Peyer's patch (tissue), 4 donors: ENCODE data around the gene CFAP99. TPM values are rescaled to one million over a fixed set of nuclear protein-coding genes. Genes with fewer than 3 reads are reported as not detected.
"Not testable (repeated sequence)": the region's sequence is repeated elsewhere in the genome, so short reads cannot be mapped to it uniquely, and the experiment has no call there.

Experiments
- DNase-seq, 3 donors: peaks; one replicate each; pipeline ENCODE4 v3.0.0-alpha.2; 2017 to 2019
- H3K27ac ChIP-seq, 4 donors: fragments of 200-600 bp; sonication (generic); one replicate each; pipeline ENCODE4 v1.5.1; 2016 to 2019
- H3K27me3 ChIP-seq, 2 donors: fragments of 200-600 bp; sonication (generic); one replicate each; pipeline ENCODE4 v1.5.1; 2019
- H3K36me3 ChIP-seq, 3 donors: fragments of 200-600 bp; sonication (generic); one replicate each; pipeline ENCODE4 v1.5.1; 2016 to 2019
- H3K4me1 ChIP-seq, 4 donors: fragments of 200-600 bp; sonication (generic); one replicate each; pipeline ENCODE4 v1.5.1; 2016 to 2019
- H3K4me3 ChIP-seq, 4 donors: fragments of 200-600 bp; sonication (generic); 1 replicate in 3 of 4; 2 replicates in 1 of 4; pipeline ENCODE4 v1.5.1; 2016 to 2019; ENCODE audit warnings: mild to moderate bottlenecking in 1 of 4
- H3K9me3 ChIP-seq, 4 donors: fragments of 200-600 bp; sonication (generic); one replicate each; pipeline ENCODE4 v1.5.1; 2016 to 2019; ENCODE audit warnings: mild to moderate bottlenecking in 1 of 4
- CTCF ChIP-seq, 6 experiments: fragments of 450-650 bp in 4 of 6; fragments of 200-600 bp in 2 of 6; sonication (generic) in 1 of 6; IDR thresholded peaks; one replicate each; pipeline ENCODE4 v1.5.1; 2017 to 2019; ENCODE audit warnings: antibody characterized with exemption in 6 of 6, mild to moderate bottlenecking in 3 of 6, moderate library complexity in 1 of 6
- POLR2A ChIP-seq, 2 donors: fragments of 450-650 bp; IDR thresholded peaks; one replicate each; pipeline ENCODE4 v1.5.1; 2017; ENCODE audit warnings: antibody characterized with exemption in 2 of 2, mild to moderate bottlenecking in 2 of 2, moderate library complexity in 2 of 2
- total RNA-seq, 4 donors: library from RNA; depleted of rRNA; stranded (reverse); fragments of >200 nt; gene quantifications; one replicate each; pipeline ENCODE4 v1.1.0, GENCODE V29; 2016

Gene CFAP99
- total RNA-seq, 4 donors from 2014 or later: 0.80 to 1.2 TPM; not detected in 2

DNA sequence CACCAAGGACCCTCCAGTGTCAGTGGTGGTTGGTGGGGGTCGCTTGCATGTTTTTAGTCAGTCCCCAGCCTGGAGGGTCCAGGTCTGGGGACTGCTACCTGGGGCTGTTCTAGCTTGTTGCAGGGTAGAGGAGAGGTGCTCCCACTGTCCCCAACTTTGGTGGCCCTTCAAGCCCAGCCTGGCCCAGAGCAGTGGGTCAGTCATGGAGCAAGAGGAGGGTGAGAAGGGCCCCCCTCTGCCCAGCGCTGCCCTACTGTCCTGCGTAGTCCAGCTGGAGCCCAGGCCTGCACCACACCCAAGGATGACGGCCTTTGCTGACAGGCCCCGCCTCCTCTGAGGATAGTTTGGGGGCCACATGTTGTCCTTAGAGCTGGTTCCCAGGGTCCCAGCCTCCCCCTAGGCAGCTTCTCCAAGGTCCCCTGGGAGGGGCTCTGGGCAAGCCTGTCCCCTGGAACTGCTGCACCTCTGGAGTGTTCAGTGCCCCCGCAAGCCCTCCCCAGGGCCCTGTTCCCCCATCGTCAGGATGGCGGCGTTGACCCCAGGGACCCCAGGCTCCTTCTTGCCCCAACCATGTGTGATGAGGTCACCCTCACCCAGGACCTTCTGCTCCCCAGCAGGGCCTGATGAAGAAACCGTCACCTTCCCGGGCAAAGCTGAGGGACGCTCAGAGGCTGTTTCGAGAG, 6.8 kb downstream of the CFAP99 start:
- DNase-seq: no peak
- no peaks in the 10 kb centered on the region for H3K4me1 ChIP-seq
- no peak for TF ChIP-seq POLR2A (IDR thresholded peaks at IDR 0.05)
- no peak for TF ChIP-seq CTCF (IDR thresholded peaks at IDR 0.05)
- H3K9me3 ChIP-seq: no peaks in the 10 kb centered on the region
- H3K4me3 ChIP-seq: no peak overlapping the region
- no peaks in the 10 kb centered on the region for H3K27me3 ChIP-seq
- H3K27ac ChIP-seq: no peak overlapping the region
- no peaks in the 10 kb centered on the region for H3K36me3 ChIP-seq

DNA sequence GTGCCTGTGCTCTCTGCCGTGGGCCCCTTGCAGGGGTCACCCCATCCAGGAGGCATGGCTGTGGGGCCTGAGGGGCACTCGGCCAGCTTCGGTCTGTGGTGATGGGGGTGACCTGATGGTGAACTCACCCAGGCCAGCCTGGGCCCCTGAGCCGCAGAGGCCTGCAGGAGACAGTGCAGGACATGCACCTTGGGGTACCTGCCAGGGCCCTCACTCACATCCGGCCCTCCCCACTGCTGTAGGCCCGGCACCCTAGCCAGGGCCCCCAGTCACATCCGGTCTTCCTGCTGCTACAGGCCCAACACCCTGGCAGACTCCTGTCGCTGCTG, 7.3 kb downstream of the CFAP99 start:
- Histone ChIP-seq H3K4me1 (no peaks in the 10 kb centered on the region), H3K27ac (no peak overlapping the region), H3K9me3 (no peaks in the 10 kb centered on the region), H3K27me3 (no peaks in the 10 kb centered on the region), H3K36me3 (no peaks in the 10 kb centered on the region), H3K4me3 (no peak overlapping the region)
- TF ChIP-seq CTCF (IDR thresholded peaks at IDR 0.05): no peak
- TF ChIP-seq POLR2A (IDR thresholded peaks at IDR 0.05): no peak
- DNase-seq: no peak

DNA sequence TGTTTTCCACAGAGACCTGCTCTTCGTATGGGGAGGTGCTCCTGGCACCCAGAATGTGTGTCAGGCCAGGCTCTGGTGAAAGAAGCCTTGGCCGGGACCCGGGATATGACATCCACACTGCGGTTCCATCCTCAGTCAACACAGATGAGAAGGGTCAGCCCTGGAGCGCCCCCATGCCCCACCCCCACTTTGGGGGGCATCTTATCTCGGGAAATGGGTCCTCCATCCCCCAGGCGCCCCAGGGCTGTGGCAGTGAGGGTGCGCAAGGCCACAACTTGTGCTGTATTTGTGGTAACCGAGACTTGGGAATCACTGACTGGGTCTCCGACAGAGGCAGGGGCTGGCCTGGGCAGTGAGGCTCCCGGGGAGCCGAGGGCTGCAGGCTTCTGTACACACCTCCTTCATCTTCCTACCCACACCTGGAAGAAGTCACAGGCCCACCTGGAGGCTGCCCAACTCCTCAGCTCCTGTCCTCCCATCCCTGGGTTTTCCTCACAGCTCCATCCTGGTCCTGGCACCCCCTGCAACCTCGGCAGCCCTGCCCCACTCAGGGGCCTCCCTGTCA, 8.0 kb downstream of the CFAP99 start:
- DNase-seq: no peak
- H3K4me1 ChIP-seq: no peaks in the 10 kb centered on the region
- TF ChIP-seq CTCF (IDR thresholded peaks at IDR 0.05) (no peak), POLR2A (IDR thresholded peaks at IDR 0.05) (no peak)

DNA sequence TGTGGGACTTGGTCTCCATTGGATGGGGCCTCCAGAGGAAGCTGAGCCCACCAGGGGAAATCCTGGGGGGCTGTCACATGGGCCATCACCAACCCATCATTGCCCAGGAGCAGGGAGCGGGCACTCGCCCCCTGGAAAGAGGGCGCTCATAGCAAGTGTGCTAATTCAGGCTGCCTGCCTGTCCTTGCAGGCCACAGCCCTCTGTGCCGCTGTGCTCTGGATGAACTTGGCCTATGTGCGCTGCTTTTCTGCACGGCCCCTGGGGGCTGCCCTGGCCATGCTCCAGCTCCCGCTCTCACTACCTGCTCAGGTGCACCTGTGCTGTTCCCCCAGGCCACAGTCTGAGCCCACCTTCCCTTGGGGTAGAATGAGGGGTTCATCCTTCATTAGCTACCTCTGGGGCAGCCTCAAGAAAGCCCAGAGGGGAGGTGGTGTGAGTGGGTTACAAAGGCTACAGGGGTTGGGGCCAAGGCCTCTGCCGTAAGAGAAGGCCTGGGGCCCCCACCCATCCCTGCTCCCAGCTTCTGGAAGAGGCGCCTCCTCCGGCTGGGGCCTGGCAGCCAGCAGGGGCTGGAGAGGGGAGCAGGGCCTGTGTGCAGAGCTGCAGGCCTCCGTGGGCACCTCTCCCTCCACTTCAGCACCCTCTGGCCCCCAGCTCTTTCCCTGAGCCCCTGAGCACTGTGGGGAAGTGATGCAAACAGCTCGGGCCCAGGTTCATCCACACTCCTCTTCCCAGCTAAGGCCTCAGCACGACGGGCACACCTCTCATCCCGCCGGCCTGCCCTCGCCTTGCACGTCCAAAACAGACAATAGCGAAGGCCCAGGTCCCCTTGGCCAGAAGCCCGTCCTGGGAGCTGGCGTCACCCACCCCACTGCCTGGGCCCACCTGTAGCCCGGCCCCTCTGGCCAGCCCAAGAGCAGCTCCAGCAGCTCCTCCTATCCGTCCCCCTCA, 8.9 kb downstream of the CFAP99 start:
- H3K4me1 ChIP-seq: no peaks in the 10 kb centered on the region
- H3K27me3 ChIP-seq: no peaks in the 10 kb centered on the region
- H3K36me3 ChIP-seq: no peaks in the 10 kb centered on the region
- H3K4me3 ChIP-seq: no peak overlapping the region
- DNase-seq: no peak
- TF ChIP-seq CTCF (IDR thresholded peaks at IDR 0.05): no peak
- no peak for TF ChIP-seq POLR2A (IDR thresholded peaks at IDR 0.05)
- no peak overlapping the region for H3K27ac ChIP-seq
- H3K9me3 ChIP-seq: no peaks in the 10 kb centered on the region

More for the DNA sequence above, 8.0 kb downstream of the CFAP99 start:
- Histone ChIP-seq H3K27ac (no peak overlapping the region), H3K27me3 (no peaks in the 10 kb centered on the region), H3K36me3 (no peaks in the 10 kb centered on the region), H3K9me3 (no peaks in the 10 kb centered on the region), H3K4me3 (no peak overlapping the region)

- no peaks in the 10 kb centered on the region for H3K4me1 ChIP-seq
- no peak overlapping the region for H3K27ac ChIP-seq
- no peaks in the 10 kb centered on the region for H3K36me3 ChIP-seq
- no peak overlapping the region for H3K4me3 ChIP-seq
- H3K9me3 ChIP-seq: no peaks in the 10 kb centered on the region
- TF ChIP-seq CTCF (IDR thresholded peaks at IDR 0.05) (no peak), POLR2A (IDR thresholded peaks at IDR 0.05) (no peak)
- DNase-seq: no peak
- no peaks in the 10 kb centered on the region for H3K27me3 ChIP-seq
Observed at GRCh38 chr4:2428496-2429213, 9.9 kb downstream of the CFAP99 start.

DNA sequence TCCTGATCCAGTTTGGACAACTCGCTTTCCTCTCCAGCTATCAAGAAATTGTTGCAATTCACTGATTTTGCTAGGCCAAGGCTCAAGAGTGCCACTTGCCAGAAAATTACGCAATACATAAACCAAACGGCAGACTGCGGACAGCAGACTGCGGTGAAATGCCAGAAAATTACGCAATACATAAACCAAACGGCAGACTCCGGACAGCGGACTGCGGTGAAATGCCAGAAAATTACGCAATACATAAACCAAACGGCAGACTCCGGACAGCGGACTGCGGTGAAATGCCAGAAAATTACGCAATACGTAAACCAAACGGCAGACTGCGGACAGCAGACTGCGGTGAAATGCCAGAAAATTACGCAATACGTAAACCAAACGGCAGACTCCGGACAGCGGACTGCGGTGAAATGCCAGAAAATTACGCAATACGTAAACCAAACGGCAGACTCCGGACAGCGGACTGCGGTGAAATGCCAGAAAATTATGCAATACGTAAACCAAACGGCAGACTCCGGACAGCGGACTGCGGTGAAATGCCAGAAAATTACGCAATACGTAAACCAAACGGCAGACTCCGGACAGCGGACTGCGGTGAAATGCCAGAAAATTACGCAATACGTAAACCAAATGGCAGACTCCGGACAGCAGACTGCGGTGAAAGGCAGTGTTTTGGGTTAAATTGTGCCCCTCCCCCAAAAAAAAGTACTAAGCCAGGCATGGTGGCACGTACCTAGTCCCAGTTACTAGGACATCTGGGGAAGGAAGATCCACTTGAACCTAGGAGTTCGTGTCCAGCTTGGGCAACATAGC, 11.4 kb downstream of the CFAP99 start:
- H3K4me3 ChIP-seq, H3K27ac ChIP-seq, DNase-seq: not testable (repeated sequence)

More for the DNA sequence above, 11.4 kb downstream of the CFAP99 start:
- H3K4me1 ChIP-seq, H3K9me3 ChIP-seq, H3K27me3 ChIP-seq, H3K36me3 ChIP-seq: not testable (repeated sequence)
